H1 (cell line): ENCODE measurements around the gene OR5L1. TPM values are rescaled to one million over a fixed set of nuclear protein-coding genes. Genes with fewer than 3 reads are reported as not detected.

Source experiments
- CBX5 ChIP-seq: fragments of 300-800, 300-1000 bp; sonication (generic); IDR thresholded peaks from 2 replicates; pipeline ENCODE4 v1.7.1; 2016; ENCODE audit warnings: antibody characterized with exemption, low read length, low read depth
- EZH2 ChIP-seq: fragments of 200-600 bp; sonication (generic); IDR thresholded peaks from 2 replicates; pipeline ENCODE4 v1.7.1; 2012; ENCODE audit warnings: low read depth, mild to moderate bottlenecking, moderate library complexity, low read length, inconsistent platforms; ENCODE audit not compliant: severe bottlenecking
- polyA plus RNA-seq, 7 experiments: library from polyadenylated mRNA; depleted of rRNA in 3 of 7; stranded (reverse) in 5 of 7; unstranded in 2 of 7; fragments of >200 nt in 5 of 7; fragments of 200-250 nt in 2 of 7; gene quantifications; 1 replicate in 5 of 7; 2 replicates in 1 of 7; 4 replicates in 1 of 7; pipeline versions ENCODE4 v1.2.1 to v1.2.3, GENCODE V29; 2011 to 2013; ENCODE audit warnings: missing spikeins in 2 of 7, mixed read lengths in 2 of 7
- total RNA-seq: library from RNA; stranded (reverse); fragmentation: NEBNext Ultra II Directional; extraction: Animal tissue kit (Norgen Biotek cat#: 25700); gene quantifications from 2 replicates; pipeline ENCODE4 v1.2.1, GENCODE V29; 2021

The OR5L1 gene
- total and polyA plus RNA-seq, 2 of the 8 experiments (the other 6 are each of a cell fraction or from before 2014, with no cell fraction given) = not detected

DNA sequence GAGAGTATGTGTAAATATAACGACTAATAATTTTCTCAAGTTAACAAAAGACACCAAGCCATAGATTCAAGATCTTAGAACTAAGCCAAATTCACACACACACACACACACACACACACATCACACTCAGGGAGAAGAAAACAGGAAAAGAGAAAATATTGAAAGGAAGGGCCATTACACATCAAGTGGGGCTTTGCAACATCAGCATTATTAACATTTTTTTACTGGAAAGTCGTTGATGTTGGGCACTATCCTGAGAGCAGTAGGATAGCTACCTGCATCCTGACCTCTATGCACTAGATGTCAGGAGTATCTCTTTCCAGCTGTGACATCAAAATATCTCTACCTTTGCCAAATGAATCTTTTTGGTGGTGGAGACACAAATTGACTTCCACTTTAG lies 36.3 kb downstream of the OR5L1 start (continued):
- no peak for TF ChIP-seq EZH2
- no peak for TF ChIP-seq CBX5
